HG03571 (cell line): ENCODE data around the gene PGRMC1.
A peak's percentile ranks its signal among the peaks of the same experiment; 100 is the strongest.
"Not testable (repeated sequence)": the region's sequence is repeated elsewhere in the genome, so short reads cannot be mapped to it uniquely, and the experiment has no call there.

Experiments
- ATAC-seq: cut with Tn5 transposase; IDR thresholded peaks from one replicate; pipeline ENCODE4 v1.9.1; 2021; ENCODE audit not compliant: unreplicated experiment

Gene PGRMC1

GRCh38 chrX:119231936-119232445 is 4.1 kb upstream of the PGRMC1 start:
- no peak for ATAC-seq

- ATAC-seq: no peak
Measured at GRCh38 chrX:119235051-119235511, 1.0 kb upstream of the PGRMC1 start.

GRCh38 chrX:119236623-119237561 is 807 bp downstream of the PGRMC1 start:
- ATAC-seq: peak; percentile 9

- ATAC-seq: no peak
Measured at GRCh38 chrX:119237562-119237942, 1.5 kb downstream of the PGRMC1 start.

- no peak for ATAC-seq
Measured at GRCh38 chrX:119238557-119238956, 2.5 kb downstream of the PGRMC1 start.

GRCh38 chrX:119240356-119240755 is 4.3 kb downstream of the PGRMC1 start:
- no peak for ATAC-seq

- no peak for ATAC-seq
Measured at GRCh38 chrX:119247702-119248101, 11.6 kb downstream of the PGRMC1 start.

GRCh38 chrX:119249891-119250290 is 13.8 kb downstream of the PGRMC1 start:
- ATAC-seq: no peak

GRCh38 chrX:119251386-119251785 is 15.3 kb downstream of the PGRMC1 start:
- no peak for ATAC-seq

- no peak for ATAC-seq
Measured at GRCh38 chrX:119252716-119253115, 16.6 kb downstream of the PGRMC1 start.

- no peak for ATAC-seq
Measured at GRCh38 chrX:119266364-119266995, 30.4 kb downstream of the PGRMC1 start.

GRCh38 chrX:119267115-119267514 is 31.0 kb downstream of the PGRMC1 start:
- not testable (repeated sequence) for ATAC-seq

GRCh38 chrX:119272882-119273419 is 36.9 kb downstream of the PGRMC1 start:
- ATAC-seq: no peak

GRCh38 chrX:119273420-119274192 is 37.5 kb downstream of the PGRMC1 start:
- ATAC-seq: no peak

GRCh38 chrX:119282347-119282746 is 46.3 kb downstream of the PGRMC1 start:
- not testable (repeated sequence) for ATAC-seq

- no peak for ATAC-seq
Measured at GRCh38 chrX:119288890-119289393, 52.9 kb downstream of the PGRMC1 start.

- no peak for ATAC-seq
Measured at GRCh38 chrX:119290476-119290875, 54.4 kb downstream of the PGRMC1 start.

- ATAC-seq: not testable (repeated sequence)
Measured at GRCh38 chrX:119291246-119291645, 55.2 kb downstream of the PGRMC1 start.

GRCh38 chrX:119292445-119292844 is 56.4 kb downstream of the PGRMC1 start:
- no peak for ATAC-seq
